ENCODE measurements around the gene MGAT5. TPM values are rescaled to one million over a fixed set of nuclear protein-coding genes. Genes with fewer than 3 reads are reported as not detected.

MGAT5 gene
- total RNA-seq, 1 experiment from 2014 or later = 34.0 TPM

DNA sequence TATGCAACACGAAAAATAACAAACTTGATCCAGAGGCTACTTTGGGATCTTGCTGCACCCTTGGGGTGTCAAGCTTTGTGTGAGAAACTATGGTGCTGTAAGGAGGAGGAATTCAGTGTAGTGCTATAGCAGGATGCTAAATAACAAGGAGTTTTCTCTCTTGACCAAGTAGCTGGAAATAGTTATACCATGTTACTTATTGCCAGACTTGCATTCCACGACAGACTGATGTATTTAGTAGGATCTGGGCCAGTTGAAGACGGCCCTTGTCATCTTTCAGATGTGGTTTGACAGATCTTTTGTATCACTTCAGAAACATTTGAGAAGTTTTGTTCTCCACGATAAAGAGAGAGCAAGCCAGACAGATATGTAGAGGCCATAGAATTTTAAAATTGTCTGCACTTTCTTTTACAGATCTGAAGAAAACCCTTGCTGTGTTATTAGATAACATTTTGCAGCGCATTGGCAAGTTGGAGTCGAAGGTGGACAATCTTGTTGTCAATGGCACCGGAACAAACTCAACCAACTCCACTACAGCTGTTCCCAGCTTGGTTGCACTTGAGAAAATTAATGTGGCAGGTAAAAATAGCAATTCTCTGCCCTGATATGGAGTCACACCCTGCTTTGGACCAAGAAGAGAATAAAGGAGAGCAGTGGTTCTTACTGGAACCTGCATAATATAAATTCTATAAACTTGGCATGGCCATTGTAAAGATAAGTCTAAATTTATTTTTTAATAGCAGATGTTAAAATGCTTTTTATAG lies 16.3 kb downstream of the MGAT5 start:
- Histone ChIP-seq H3K9me3 (ENCODE audit: control insufficient read depth in 1 of 2, insufficient read depth in 1 of 2, low read depth in 1 of 2, low read length in 2 of 2) (no peaks in the 10 kb centered on the region), H3K9ac (ENCODE audit: low read length) (no peak overlapping the region), H3K36me3 (ENCODE audit: control insufficient read depth in 1 of 2, insufficient read depth in 2 of 2, low read length in 2 of 2) (no peaks in the 10 kb centered on the region), H3K27me3 (ENCODE audit: insufficient read depth, low read length) (no peaks in the 10 kb centered on the region), H4K20me1 (ENCODE audit: insufficient read depth) (no peaks in the 10 kb centered on the region), H3K4me3 (replicated peaks in 1 of 2; ENCODE audit: low read depth in 1 of 2, low read length in 2 of 2) (no peak overlapping the region), H3K4me2 (ENCODE audit: low read length) (no peak overlapping the region), H3K27ac (ENCODE audit: low read depth, low read length) (no peak overlapping the region), H3K4me1 (ENCODE audit: control insufficient read depth in 1 of 2, insufficient read depth in 2 of 2, low read length in 2 of 2) (no peaks in the 10 kb centered on the region), H2AFZ (ENCODE audit: low read depth, low read length, poor library complexity, severe bottlenecking) (no peak overlapping the region), H3K9me2 (ENCODE audit: insufficient read depth) (no peaks in the 10 kb centered on the region), H3K79me2 (ENCODE audit: insufficient read depth, low read length) (no peaks in the 10 kb centered on the region; the same call in 1 of the 2 replicates)
- ChIA-PET CTCF (no interaction called here), POLR2A (no interaction called here), RAD21 (ENCODE audit: low non-redundant PET in 1 of 2, low total read pairs in 2 of 2, uncharacterized antibody in 2 of 2, unreplicated experiment in 2 of 2) (no interaction called here)
- no peak for DNase-seq (ENCODE audit: low read depth, low spot score)
- intact Hi-C loops (cut with micrococcal nuclease) = no loop called here
- no TSS peak for BruUV-seq (replicated peaks)
- TF ChIP-seq EZH2phosphoT487 (IDR thresholded peaks at IDR 0.05; ENCODE audit: borderline replicate concordance) (no peak), JUND (IDR thresholded peaks at IDR 0.05) (no peak), RAD21 (IDR thresholded peaks at IDR 0.05; ENCODE audit: low read depth) (no peak), ZNF274 (IDR thresholded peaks at IDR 0.05; ENCODE audit: low read depth, low read length) (no peak), POLR2A (IDR thresholded peaks at IDR 0.05; ENCODE audit: borderline replicate concordance, extremely low read depth, insufficient read depth, insufficient read length) (no peak), SP1 (IDR thresholded peaks at IDR 0.05; ENCODE audit: low read depth) (no peak), SIN3A (IDR thresholded peaks at IDR 0.05; ENCODE audit: low read depth) (no peak), CBX3 (IDR thresholded peaks at IDR 0.05; ENCODE audit: low read depth) (no peak), TCF7L2 (IDR thresholded peaks at IDR 0.05; ENCODE audit: borderline replicate concordance, extremely low read depth, insufficient read depth, insufficient read length) (no peak), POLR2AphosphoS5 (IDR thresholded peaks at IDR 0.05; ENCODE audit: low read depth, low read length) (no peak), ELF1 (IDR thresholded peaks at IDR 0.05; ENCODE audit: borderline replicate concordance, low read depth) (no peak), CEBPB (IDR thresholded peaks at IDR 0.05; ENCODE audit: low read depth) (no peak), ZFX (IDR thresholded peaks at IDR 0.05) (no peak)
- TF ChIP-seq, protein P1, sequence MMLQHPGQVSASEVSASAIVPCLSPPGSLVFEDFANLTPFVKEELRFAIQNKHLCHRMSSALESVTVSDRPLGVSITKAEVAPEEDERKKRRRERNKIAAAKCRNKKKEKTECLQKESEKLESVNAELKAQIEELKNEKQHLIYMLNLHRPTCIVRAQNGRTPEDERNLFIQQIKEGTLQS (IDR thresholded peaks at IDR 0.05) = no peak
- TF ChIP-seq, protein P2, sequence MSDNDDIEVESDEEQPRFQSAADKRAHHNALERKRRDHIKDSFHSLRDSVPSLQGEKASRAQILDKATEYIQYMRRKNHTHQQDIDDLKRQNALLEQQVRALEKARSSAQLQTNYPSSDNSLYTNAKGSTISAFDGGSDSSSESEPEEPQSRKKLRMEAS (IDR thresholded peaks at IDR 0.05) = no peak
- no peak for ATAC-seq

Data from HCT116 (cell line).